Mesenchymal stem cell (in vitro differentiated cells and primary cell): ENCODE measurements around the gene ZNF630.
"Not testable (repeated sequence)": the region's sequence is repeated elsewhere in the genome, so short reads cannot be mapped to it uniquely, and the experiment has no call there.

Experiments used
- DNase-seq: peaks from one replicate; pipeline ENCODE4 v3.0.0-alpha.2; 2013
- H2AFZ ChIP-seq: one replicate; pipeline ENCODE4 v1.6.1; 2013; ENCODE audit warnings: low read depth, mild to moderate bottlenecking, control low read depth, inconsistent platforms, low read length, moderate library complexity
- H2AK5ac ChIP-seq: 2 replicates; pipeline ENCODE4 v1.6.1; 2013; ENCODE audit warnings: low read length, moderate library complexity, mild to moderate bottlenecking, inconsistent platforms; ENCODE audit not compliant: severe bottlenecking
- H2BK120ac ChIP-seq: one replicate; pipeline ENCODE4 v1.6.1; 2013; ENCODE audit warnings: low read depth, mild to moderate bottlenecking, inconsistent platforms, low read length, moderate library complexity
- H2BK12ac ChIP-seq, 2 experiments: one replicate each; pipeline ENCODE4 v1.6.1; 2013; ENCODE audit warnings: inconsistent platforms in 2 of 2, low read length in 2 of 2, mild to moderate bottlenecking in 2 of 2, moderate library complexity in 2 of 2, control low read depth in 1 of 2
- H2BK15ac ChIP-seq: one replicate; pipeline ENCODE4 v1.6.1; 2013; ENCODE audit warnings: mild to moderate bottlenecking, low read depth, inconsistent platforms; ENCODE audit not compliant: poor library complexity, severe bottlenecking
- H2BK5ac ChIP-seq: 2 replicates; pipeline ENCODE4 v1.6.1; 2013; ENCODE audit warnings: low read depth, mild to moderate bottlenecking, low read length, control low read depth, inconsistent platforms; ENCODE audit not compliant: poor library complexity, severe bottlenecking
- H3K14ac ChIP-seq, 2 experiments: one replicate each; pipeline ENCODE4 v1.6.1; 2013; ENCODE audit warnings: inconsistent platforms in 2 of 2, low read length in 2 of 2, control low read depth in 1 of 2, mild to moderate bottlenecking in 1 of 2, moderate library complexity in 1 of 2
- H3K18ac ChIP-seq, 2 experiments: one replicate each; pipeline ENCODE4 v1.6.1; 2013; ENCODE audit warnings: inconsistent platforms in 2 of 2, low read length in 2 of 2, control low read depth in 1 of 2, low read depth in 1 of 2, mild to moderate bottlenecking in 1 of 2
- H3K23ac ChIP-seq, 2 experiments: one replicate each; pipeline ENCODE4 v1.6.1; 2013; ENCODE audit warnings: inconsistent platforms in 2 of 2, low read length in 2 of 2, mild to moderate bottlenecking in 2 of 2, moderate library complexity in 2 of 2, control low read depth in 1 of 2
- H3K27ac ChIP-seq: 2 replicates; pipeline ENCODE4 v1.5.1; 2013; ENCODE audit warnings: mild to moderate bottlenecking, moderate library complexity, low read length, control low read depth, inconsistent platforms; ENCODE audit not compliant: poor library complexity, severe bottlenecking
- H3K27me3 ChIP-seq, 2 experiments: 2 replicates each; pipeline versions ENCODE4 v1.6.1 to v1.7.0; 2013; ENCODE audit warnings: low read length in 2 of 2, mild to moderate bottlenecking in 2 of 2, moderate library complexity in 2 of 2, control low read depth in 1 of 2, inconsistent platforms in 1 of 2; ENCODE audit not compliant: control insufficient read depth in 1 of 2, insufficient read depth in 1 of 2
- H3K36me3 ChIP-seq, 2 experiments: 2 replicates each; pipeline versions ENCODE4 v1.6.1 to v1.7.0; 2013; ENCODE audit warnings: low read length in 2 of 2, control low read depth in 1 of 2, inconsistent platforms in 1 of 2, low read depth in 1 of 2, mild to moderate bottlenecking in 1 of 2; ENCODE audit not compliant: insufficient read depth in 2 of 2, control insufficient read depth in 1 of 2
- H3K4ac ChIP-seq, 2 experiments: one replicate each; pipeline ENCODE4 v1.6.1; 2013; ENCODE audit warnings: inconsistent platforms in 2 of 2, low read length in 2 of 2, mild to moderate bottlenecking in 2 of 2, moderate library complexity in 2 of 2, control low read depth in 1 of 2, low read depth in 1 of 2
- H3K4me1 ChIP-seq: 2 replicates; pipeline ENCODE4 v1.6.1; 2013; ENCODE audit warnings: low read depth, low read length, control low read depth; ENCODE audit not compliant: control insufficient read depth, insufficient read depth
- H3K4me2 ChIP-seq: 2 replicates; pipeline ENCODE4 v1.6.1; 2013; ENCODE audit warnings: low read length, mild to moderate bottlenecking, inconsistent platforms; ENCODE audit not compliant: poor library complexity, severe bottlenecking
- H3K4me3 ChIP-seq, 2 experiments: 2 replicates each; pipeline versions ENCODE4 v1.5.1 to v1.7.0; 2013; ENCODE audit warnings: low read length in 2 of 2, mild to moderate bottlenecking in 2 of 2, control low read depth in 1 of 2, low read depth in 1 of 2; ENCODE audit not compliant: insufficient read depth in 1 of 2
- H3K79me1 ChIP-seq: replicated peaks from 2 replicates; pipeline ENCODE4 v1.6.1; 2013; ENCODE audit warnings: mild to moderate bottlenecking, control low read depth, low read length, inconsistent platforms; ENCODE audit not compliant: poor library complexity, severe bottlenecking
- H3K9ac ChIP-seq: 2 replicates; pipeline ENCODE4 v1.7.0; 2013; ENCODE audit warnings: mild to moderate bottlenecking, low read length, moderate library complexity
- H3K9me3 ChIP-seq: 2 replicates; pipeline ENCODE4 v1.7.0; 2013; ENCODE audit warnings: mild to moderate bottlenecking, low read length; ENCODE audit not compliant: control insufficient read depth
- H4K8ac ChIP-seq: one replicate; pipeline ENCODE4 v1.6.1; 2013; ENCODE audit warnings: inconsistent platforms, mild to moderate bottlenecking, low read length, moderate library complexity
- H4K91ac ChIP-seq: one replicate; pipeline ENCODE4 v1.6.1; 2013; ENCODE audit warnings: mild to moderate bottlenecking, low read length, inconsistent platforms
- WGBS: methylation state at CpG from one replicate; pipeline ENCODE4 v1.1.7; 2013; ENCODE audit warnings: mixed read lengths; 5-methylcytosine and 5-hydroxymethylcytosine counted together

Gene ZNF630

GRCh38 chrX:48019892-48020291 is 51.5 kb downstream of the ZNF630 start:
- H3K23ac ChIP-seq, DNase-seq, H2BK12ac ChIP-seq, H3K18ac ChIP-seq, H3K4me1 ChIP-seq, H3K14ac ChIP-seq, H2BK5ac ChIP-seq, H2BK15ac ChIP-seq, H2AFZ ChIP-seq, H2AK5ac ChIP-seq, H3K36me3 ChIP-seq, H3K27me3 ChIP-seq, H3K4ac ChIP-seq, H3K27ac ChIP-seq, H3K9ac ChIP-seq, H3K4me3 ChIP-seq, H4K8ac ChIP-seq, H4K91ac ChIP-seq, H2BK120ac ChIP-seq, H3K4me2 ChIP-seq, H3K79me1 ChIP-seq, H3K9me3 ChIP-seq: not testable (repeated sequence)
- WGBS, result no CpG with 5 or more reads among the region's 1 CpG

GRCh38 chrX:48016583-48017310 is 54.7 kb downstream of the ZNF630 start:
- not testable (repeated sequence) for H2BK12ac ChIP-seq, H3K9me3 ChIP-seq, H2BK120ac ChIP-seq, H3K27ac ChIP-seq, H3K4ac ChIP-seq, H2AK5ac ChIP-seq, H2BK15ac ChIP-seq, H3K79me1 ChIP-seq, H3K14ac ChIP-seq, H4K91ac ChIP-seq, H3K4me2 ChIP-seq, H3K18ac ChIP-seq, H3K27me3 ChIP-seq, H2AFZ ChIP-seq, H2BK5ac ChIP-seq, H3K23ac ChIP-seq, H3K4me1 ChIP-seq, H4K8ac ChIP-seq, H3K4me3 ChIP-seq, H3K36me3 ChIP-seq, H3K9ac ChIP-seq, DNase-seq
- WGBS, result 100% methylated on average over 4 of the region's 46 CpGs

- H3K9ac ChIP-seq, H3K27me3 ChIP-seq, H3K4me3 ChIP-seq, H4K91ac ChIP-seq, H3K4me2 ChIP-seq, H2BK12ac ChIP-seq, H3K36me3 ChIP-seq, H2AFZ ChIP-seq, H4K8ac ChIP-seq, DNase-seq, H2AK5ac ChIP-seq, H3K27ac ChIP-seq, H2BK15ac ChIP-seq, H3K14ac ChIP-seq, H2BK5ac ChIP-seq, H3K18ac ChIP-seq, H2BK120ac ChIP-seq, H3K79me1 ChIP-seq, H3K9me3 ChIP-seq, H3K4me1 ChIP-seq, H3K4ac ChIP-seq, H3K23ac ChIP-seq: not testable (repeated sequence)
- no CpG with 5 or more reads among the region's 2 CpGs for WGBS
Measured at GRCh38 chrX:48009445-48009960, 61.9 kb downstream of the ZNF630 start.
